Activated CD8-positive, alpha-beta memory T cell treated with anti-CD3 and anti-CD28 coated beads, Interleukin-2, amount 50 U/mL, for 48 hours (primary cell): ENCODE results near the gene CDK13.
"Not testable (repeated sequence)": the region's sequence is repeated elsewhere in the genome, so short reads cannot be mapped to it uniquely, and the experiment has no call there.

Experiments
- DNase-seq: peaks from one replicate; pipeline ENCODE4 v3.0.0-alpha.2; 2020

The CDK13 gene

GRCh38 chr7:39949971-39950472 lies at the start of gene CDK13:
Gene CDK13 (plus strand): TSS chr7:39950256. CDS start chr7:39950642, 386 bp downstream.
- DNase-seq = peak; percentile 93

- no peak for DNase-seq
Measured at GRCh38 chr7:39904077-39904486, 46.0 kb upstream of the CDK13 start.

GRCh38 chr7:39908141-39908540 lies 41.9 kb upstream of the CDK13 start:
- DNase-seq = no peak

GRCh38 chr7:39908973-39909372 lies 41.1 kb upstream of the CDK13 start:
- no peak for DNase-seq

GRCh38 chr7:39909526-39909925 lies 40.5 kb upstream of the CDK13 start:
- no peak for DNase-seq

DNA sequence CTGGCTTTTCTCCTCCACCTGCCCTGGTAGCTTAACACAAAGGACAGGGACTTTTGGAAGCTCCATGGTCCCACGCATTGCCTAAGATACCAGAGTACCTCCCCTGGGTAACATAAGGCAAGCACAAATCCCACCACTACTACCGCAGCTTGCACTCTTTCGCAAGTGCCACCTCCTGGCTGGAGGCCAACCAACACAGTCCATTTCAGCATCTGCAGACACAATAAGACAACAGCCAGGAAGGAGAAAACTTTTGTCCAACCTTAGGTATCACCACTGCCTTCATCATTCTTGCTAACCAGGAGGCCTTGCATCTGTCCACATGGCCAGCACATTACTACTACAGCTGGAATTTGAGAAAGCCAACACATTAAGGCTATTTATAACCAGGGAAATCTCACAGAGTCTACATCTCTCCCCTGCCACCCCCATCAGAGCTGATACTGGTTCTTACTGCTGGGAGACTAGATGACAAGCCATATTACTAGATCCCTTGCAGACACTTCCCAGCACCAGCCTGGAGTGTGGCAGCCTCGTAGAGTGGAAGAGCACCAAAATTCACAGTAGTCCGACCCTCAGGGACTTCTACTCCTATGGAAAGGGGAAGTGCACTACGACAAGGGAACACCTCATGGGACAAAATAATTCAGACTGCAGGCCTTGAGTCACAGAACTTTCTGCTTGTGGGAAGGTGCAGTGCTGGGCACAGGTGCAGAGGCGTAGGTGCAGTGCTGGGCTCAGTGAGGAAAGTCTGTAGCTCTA lies 39.8 kb upstream of the CDK13 start:
- DNase-seq = no peak

GRCh38 chr7:39911167-39911566 lies 38.9 kb upstream of the CDK13 start:
- DNase-seq = no peak

DNA sequence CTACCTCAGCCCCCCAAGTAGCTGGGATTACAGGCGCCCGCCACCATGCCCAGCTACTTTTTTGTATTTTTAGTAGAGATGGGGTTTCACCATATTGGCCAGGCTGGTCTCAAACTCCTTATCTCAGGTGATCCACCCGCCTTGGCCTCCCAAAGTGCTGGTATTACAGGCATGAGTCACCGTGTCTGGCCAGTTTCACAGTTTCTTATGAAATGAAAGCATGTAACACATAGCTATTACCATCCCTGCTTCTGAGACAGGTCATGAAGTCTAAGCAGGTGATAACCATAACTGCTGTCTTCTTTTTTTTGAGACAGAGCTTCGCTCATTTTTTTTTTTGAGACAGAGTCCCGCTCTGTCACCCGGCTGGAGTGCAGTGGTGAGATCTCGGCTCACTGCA lies 34.2 kb upstream of the CDK13 start:
- not testable (repeated sequence) for DNase-seq

GRCh38 chr7:39919646-39920045 lies 30.4 kb upstream of the CDK13 start:
- DNase-seq = no peak

GRCh38 chr7:39921506-39922175 lies 28.4 kb upstream of the CDK13 start:
- DNase-seq = no peak

DNA sequence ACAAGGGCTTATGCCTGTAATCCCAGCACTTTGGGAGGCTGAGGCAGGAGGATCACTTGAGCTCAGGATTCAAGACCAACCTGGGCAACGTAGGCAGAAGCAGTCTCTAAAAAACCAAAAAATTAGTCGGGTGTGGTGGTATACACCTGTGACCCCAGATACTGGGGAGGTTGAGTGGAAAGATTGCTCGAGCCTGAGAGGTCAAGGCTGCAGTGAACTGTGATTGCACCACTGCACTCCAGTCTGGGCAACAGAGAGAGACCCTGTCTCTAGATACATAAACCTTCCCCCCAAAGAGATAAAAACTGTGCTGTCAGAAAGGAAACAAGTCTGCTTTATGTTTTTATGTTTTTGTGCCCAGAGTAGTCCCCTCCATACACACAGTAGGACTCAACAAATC lies 27.5 kb upstream of the CDK13 start:
- no peak for DNase-seq

- no peak for DNase-seq
Measured at GRCh38 chr7:39923091-39923490, 27.0 kb upstream of the CDK13 start.

GRCh38 chr7:39924122-39924521 lies 25.9 kb upstream of the CDK13 start:
- DNase-seq = no peak

DNA sequence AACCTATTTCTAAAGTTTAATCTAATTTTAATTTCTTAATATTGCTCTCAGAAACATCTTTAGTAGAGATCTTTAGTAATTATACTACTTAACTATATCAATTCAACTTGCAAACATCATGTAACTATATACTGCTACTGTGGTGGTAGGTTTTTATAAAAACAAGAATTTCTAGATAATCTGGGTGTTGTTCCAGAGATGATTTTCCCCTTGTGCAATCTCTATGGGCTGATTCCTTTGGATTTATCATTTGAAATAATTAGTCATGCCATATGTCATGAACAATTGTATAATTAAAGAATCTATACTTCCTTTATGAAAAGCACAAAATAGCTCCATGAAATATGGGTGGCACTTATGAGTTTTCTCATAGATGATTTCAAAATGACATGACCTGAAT lies 23.9 kb upstream of the CDK13 start:
- DNase-seq = no peak

DNA sequence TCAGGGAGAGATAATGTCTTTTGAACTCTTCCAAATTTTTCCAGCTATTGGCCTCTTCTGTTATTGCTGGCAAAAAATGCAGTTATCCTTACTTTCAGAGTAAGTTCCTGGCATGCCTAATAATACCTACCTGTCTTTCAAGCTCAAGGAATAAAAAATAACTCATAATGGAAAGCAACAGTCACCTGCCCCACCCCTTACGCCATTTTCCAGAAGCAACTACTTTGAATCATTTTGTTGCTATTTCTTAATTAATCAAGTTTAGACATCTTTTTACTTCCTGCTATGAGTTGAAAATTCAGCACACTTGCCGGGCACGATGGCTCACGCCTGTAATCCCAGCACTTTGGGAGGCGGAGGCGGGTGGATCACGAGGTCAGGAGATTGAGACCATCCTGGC lies 23.0 kb upstream of the CDK13 start:
- DNase-seq = no peak

DNA sequence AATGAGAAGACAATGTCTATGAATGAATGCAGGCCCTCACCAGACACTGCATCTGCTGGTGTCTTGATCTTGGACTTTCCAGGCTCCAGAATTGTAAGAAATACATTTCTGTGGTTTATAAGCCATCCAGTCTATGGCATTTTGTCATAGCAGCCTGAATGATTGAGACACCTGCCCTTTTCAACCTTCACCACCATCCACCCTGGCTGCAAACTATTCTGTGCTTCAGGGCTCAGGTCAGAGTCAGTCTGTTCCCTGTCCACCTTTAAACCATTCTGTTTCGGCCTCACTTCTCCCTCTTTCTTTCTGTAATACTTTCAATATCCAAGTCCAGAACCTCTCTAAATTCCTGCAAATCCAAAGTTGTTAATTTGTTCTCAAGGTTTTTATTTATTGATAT lies 15.9 kb upstream of the CDK13 start:
- no peak for DNase-seq

- no peak for DNase-seq
Measured at GRCh38 chr7:39936761-39937160, 13.3 kb upstream of the CDK13 start.

DNA sequence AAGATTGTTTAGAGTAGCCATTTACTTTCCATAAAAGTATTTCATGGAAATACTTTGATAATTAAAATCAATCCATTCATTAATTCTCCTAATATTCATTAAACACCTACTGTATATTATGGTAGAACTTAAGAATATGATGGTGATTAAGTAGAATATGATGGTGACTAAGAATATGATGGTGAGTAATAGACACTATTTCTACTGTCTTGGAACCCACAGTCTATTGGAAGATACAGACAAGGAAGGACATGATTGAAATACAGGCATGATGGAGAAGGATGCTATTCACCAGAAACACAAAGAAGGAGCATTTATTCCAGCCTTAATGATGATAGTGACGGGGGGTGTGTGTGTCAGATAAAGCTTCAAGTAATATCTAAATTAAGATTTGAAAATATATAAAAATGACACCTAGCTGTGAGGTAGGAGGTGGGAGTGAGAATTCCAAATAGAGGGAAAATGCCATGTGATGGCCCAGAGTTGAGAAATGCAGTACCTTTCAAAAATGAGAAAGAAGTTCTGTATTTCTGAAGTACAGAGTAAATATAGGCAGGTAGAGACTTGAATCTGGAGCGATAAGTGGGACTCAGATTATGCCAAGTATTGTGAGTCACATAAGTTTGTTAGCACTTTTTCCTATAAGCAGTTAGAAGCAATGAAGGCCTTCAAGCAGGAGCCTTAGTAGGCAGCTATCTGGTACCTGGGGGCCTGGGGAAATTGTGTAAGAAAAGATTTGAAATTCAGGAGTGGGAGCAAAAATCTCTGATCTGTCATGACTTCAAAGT lies 12.5 kb upstream of the CDK13 start:
- no peak for DNase-seq

- DNase-seq = no peak
Measured at GRCh38 chr7:39942883-39943282, 7.2 kb upstream of the CDK13 start.

GRCh38 chr7:39946693-39947092 lies 3.4 kb upstream of the CDK13 start:
- no peak for DNase-seq

GRCh38 chr7:39948375-39948955 lies 1.6 kb upstream of the CDK13 start:
- DNase-seq = peak; percentile 61

DNA sequence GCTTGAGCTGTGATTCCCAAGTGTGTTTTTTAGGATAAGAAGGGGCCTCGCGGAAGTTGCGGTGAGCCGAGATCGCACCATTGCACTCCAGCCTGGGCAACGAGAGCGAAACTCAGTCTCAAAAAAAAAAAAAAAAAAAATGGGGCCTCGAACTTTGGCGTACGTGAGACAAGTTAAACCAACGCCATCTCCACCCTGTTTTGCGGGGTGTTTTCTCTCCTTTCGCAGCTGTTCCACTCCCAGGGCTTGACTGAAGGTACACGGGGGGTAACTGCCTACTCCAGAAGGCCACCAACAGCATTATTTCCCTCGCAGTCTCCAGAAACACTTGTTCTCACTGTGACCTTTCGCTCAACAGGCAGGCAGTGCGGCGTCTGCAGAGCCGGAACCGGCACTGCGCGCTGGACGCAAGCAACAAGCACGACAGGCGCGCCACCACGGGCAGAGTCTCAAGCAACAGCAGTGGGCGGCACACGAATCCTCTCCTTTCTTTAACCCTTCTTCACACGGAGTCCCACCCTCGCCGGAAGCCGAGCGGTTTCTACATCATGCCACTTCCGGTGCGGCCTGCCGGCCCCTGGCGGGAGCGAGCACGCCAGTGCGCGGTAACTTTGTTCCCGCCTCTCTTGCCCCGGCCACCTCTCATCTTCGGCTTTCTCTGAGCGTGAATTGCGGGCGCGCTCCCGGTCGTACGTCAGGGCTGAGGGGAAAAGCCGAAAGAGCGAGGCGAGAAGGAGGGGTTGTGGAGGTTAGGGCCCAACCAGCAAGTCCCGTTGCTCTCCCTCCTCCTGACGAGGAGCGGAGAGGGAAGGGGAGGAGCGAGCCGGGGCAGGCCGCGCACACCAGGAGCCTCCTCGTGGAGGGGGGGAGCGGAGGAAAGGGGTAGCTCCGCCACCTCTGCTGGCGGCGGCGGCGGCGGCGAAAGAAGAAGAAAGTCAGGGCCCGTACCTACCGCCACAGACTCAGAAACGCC lies 814 bp upstream of the CDK13 start:
- peak; percentile 97 for DNase-seq
